NAMALWA (cell line): Measurements from ENCODE around the gene GPRASP2.
"Not testable (repeated sequence)": the region's sequence is repeated elsewhere in the genome, so short reads cannot be mapped to it uniquely, and the experiment has no call there.

Source experiments
- DNase-seq: peaks from one replicate; pipeline ENCODE4 v3.0.0-alpha.2; 2015; ENCODE audit warnings: low spot score

Gene GPRASP2

GRCh38 chrX:102712216-102712966 is at the start of gene GPRASP2:
Gene GPRASP2 (plus strand): TSS chrX:102712448. CDS start chrX:102714870, 2,422 bp downstream.
- DNase-seq = no peak

GRCh38 chrX:102663820-102664219 is 48.4 kb upstream of the GPRASP2 start:
- not testable (repeated sequence) for DNase-seq

GRCh38 chrX:102667034-102667433 is 45.2 kb upstream of the GPRASP2 start:
- not testable (repeated sequence) for DNase-seq

- no peak for DNase-seq
Measured at GRCh38 chrX:102669526-102669925, 42.7 kb upstream of the GPRASP2 start.

- no peak for DNase-seq
Measured at GRCh38 chrX:102672856-102673255, 39.4 kb upstream of the GPRASP2 start.

- not testable (repeated sequence) for DNase-seq
Measured at GRCh38 chrX:102677479-102677878, 34.8 kb upstream of the GPRASP2 start.

GRCh38 chrX:102684772-102685520 is 27.3 kb upstream of the GPRASP2 start:
- DNase-seq = no peak

- DNase-seq = no peak
Measured at GRCh38 chrX:102694749-102695148, 17.5 kb upstream of the GPRASP2 start.

GRCh38 chrX:102696306-102696705 is 15.9 kb upstream of the GPRASP2 start:
- no peak for DNase-seq

GRCh38 chrX:102697494-102697893 is 14.8 kb upstream of the GPRASP2 start:
- DNase-seq = no peak

GRCh38 chrX:102708900-102709299 is 3.3 kb upstream of the GPRASP2 start:
- peak; percentile 34 for DNase-seq

GRCh38 chrX:102711872-102712215 is 404 bp upstream of the GPRASP2 start:
- DNase-seq = no peak

GRCh38 chrX:102712981-102713625 is 855 bp downstream of the GPRASP2 start:
- DNase-seq = no peak

- no peak for DNase-seq
Measured at GRCh38 chrX:102714994-102715393, 2.7 kb downstream of the GPRASP2 start.

- DNase-seq = no peak
Measured at GRCh38 chrX:102715967-102716366, 3.7 kb downstream of the GPRASP2 start.

GRCh38 chrX:102720237-102721168 is 8.3 kb downstream of the GPRASP2 start, which contains the start of gene GPRASP3:
Gene GPRASP3 (plus strand): TSS chrX:102720743. CDS start chrX:102748996, 28,253 bp downstream.
- no peak for DNase-seq

GRCh38 chrX:102721169-102721506 is 8.9 kb downstream of the GPRASP2 start:
- not testable (repeated sequence) for DNase-seq

GRCh38 chrX:102723456-102723855 is 11.2 kb downstream of the GPRASP2 start:
- DNase-seq = no peak

- no peak for DNase-seq
Measured at GRCh38 chrX:102727761-102728160, 15.5 kb downstream of the GPRASP2 start.

GRCh38 chrX:102728646-102729045 is 16.4 kb downstream of the GPRASP2 start:
- no peak for DNase-seq

GRCh38 chrX:102739657-102740056 is 27.4 kb downstream of the GPRASP2 start:
- no peak for DNase-seq

GRCh38 chrX:102744307-102744706 is 32.1 kb downstream of the GPRASP2 start:
- no peak for DNase-seq
